ENCODE measurements around the gene CACNG3.

CACNG3 gene

DNA sequence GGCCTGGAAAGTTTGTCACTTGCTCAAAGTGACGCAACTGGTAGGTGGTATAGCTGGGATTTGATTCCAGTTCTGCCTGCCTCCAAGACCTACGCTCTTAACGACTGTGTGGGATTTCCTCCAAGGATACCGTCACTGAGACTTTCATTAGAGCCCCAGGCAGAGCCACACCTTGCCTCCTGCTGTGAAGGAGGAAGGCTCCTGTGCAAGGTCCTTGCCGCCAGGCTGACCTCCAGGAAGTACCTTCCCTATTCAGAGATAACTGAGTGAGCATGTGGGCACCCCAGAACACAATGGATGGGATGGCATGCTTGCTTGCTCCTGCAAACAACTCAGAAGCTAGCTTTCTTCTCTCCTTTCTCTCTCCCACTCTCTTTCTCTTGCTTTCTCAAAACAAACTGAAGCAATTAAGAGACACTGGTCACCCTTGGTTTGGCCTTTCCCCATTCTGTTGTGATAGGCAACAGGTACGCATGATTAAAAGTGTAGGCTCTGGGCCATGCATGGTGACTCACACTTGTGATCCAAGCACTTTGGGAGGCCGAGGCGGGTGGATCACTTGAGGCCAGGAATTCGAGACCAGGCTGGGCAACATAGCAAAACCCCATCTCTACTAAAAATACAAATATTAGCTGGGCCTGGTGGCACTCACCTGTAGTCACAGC lies 30.7 kb downstream of the CACNG3 start:
- TF ChIP-seq, protein P1, sequence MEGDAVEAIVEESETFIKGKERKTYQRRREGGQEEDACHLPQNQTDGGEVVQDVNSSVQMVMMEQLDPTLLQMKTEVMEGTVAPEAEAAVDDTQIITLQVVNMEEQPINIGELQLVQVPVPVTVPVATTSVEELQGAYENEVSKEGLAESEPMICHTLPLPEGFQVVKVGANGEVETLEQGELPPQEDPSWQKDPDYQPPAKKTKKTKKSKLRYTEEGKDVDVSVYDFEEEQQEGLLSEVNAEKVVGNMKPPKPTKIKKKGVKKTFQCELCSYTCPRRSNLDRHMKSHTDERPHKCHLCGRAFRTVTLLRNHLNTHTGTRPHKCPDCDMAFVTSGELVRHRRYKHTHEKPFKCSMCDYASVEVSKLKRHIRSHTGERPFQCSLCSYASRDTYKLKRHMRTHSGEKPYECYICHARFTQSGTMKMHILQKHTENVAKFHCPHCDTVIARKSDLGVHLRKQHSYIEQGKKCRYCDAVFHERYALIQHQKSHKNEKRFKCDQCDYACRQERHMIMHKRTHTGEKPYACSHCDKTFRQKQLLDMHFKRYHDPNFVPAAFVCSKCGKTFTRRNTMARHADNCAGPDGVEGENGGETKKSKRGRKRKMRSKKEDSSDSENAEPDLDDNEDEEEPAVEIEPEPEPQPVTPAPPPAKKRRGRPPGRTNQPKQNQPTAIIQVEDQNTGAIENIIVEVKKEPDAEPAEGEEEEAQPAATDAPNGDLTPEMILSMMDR (IDR thresholded peaks at IDR 0.05; ENCODE audit: insufficient read depth, low read depth, low read length, missing control alignments), result no peak
- no peak for DNase-seq (ENCODE audit: low read depth)
- H3K4me3 ChIP-seq (ENCODE audit: low read length), result no peak overlapping the region

DNA sequence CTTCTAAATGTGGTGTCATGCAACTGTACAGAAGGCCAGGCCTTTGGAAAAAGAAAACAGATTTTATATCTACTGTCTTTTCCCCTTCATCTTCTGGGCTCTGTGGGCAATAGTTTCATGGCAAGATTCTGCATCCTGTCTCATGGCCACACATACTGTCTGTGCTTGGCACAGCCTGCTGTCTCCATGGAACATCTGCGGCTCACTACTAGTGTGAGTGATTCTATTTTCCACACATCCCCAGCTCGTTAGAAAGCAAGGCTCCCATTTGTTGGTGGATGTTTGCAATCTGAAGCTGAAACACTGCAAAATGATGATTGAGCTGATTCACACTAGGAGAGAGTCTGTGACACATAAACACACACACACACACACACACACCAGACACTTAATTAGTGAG lies 32.4 kb downstream of the CACNG3 start:
- H3K4me3 ChIP-seq (ENCODE audit: low read length), result no peak overlapping the region
- DNase-seq (ENCODE audit: low read depth), result no peak
- TF ChIP-seq, protein P1 (IDR thresholded peaks at IDR 0.05; ENCODE audit: insufficient read depth, low read depth, low read length, missing control alignments), result no peak

DNA sequence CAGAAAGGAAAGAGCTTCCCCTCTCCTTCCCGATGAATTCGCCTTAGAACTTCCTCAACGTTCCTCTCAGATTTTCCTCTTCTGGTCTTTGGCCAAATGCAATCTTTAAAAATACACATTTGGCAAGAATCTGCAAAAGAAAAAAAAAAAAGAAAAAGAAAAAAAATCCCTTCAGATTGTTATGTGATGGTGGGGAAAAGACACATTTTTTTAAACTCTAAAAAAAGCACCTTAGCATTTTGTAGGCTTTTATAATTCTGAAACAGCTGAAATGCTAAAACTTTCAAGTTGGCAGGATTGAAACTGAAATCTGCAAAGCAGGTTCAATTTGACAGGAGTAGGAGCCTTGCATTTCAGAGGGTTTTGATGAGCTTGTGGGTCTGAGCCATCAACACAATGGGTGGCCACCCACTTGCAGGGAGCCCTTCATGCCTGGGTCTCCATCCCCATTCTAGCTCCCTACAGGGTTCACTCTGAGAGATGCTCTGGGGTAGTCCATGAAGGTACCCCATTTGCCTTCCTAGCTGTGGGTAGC lies 33.1 kb downstream of the CACNG3 start:
- TF ChIP-seq, protein P1 (IDR thresholded peaks at IDR 0.05; ENCODE audit: insufficient read depth, low read depth, low read length, missing control alignments), result no peak
- H3K4me3 ChIP-seq (ENCODE audit: low read length), result no peak overlapping the region
- DNase-seq (ENCODE audit: low read depth), result no peak

DNA sequence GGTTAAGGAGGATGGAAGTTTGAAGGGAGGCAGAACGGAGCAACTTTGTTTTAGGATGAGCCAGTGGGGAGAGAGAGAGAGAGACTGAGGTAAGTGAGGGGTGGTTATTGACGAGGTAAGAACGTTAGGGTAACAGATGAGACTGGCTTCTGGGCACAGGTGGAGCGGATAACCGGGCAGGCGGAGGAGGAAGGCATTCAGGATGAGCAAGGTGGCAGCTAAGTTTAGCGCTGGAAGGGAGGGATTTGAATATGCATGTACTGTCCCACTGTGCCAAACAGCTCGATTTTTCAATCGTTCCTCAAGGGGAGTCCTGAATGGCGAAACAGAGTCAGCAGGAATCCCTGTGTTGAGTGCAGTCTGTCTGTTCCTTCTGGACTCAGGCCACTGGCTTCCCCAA lies 35.8 kb downstream of the CACNG3 start:
- TF ChIP-seq, protein P1 (IDR thresholded peaks at IDR 0.05; ENCODE audit: insufficient read depth, low read depth, low read length, missing control alignments), result no peak
- no peak overlapping the region for H3K4me3 ChIP-seq (ENCODE audit: low read length)
- no peak for DNase-seq (ENCODE audit: low read depth)

DNA sequence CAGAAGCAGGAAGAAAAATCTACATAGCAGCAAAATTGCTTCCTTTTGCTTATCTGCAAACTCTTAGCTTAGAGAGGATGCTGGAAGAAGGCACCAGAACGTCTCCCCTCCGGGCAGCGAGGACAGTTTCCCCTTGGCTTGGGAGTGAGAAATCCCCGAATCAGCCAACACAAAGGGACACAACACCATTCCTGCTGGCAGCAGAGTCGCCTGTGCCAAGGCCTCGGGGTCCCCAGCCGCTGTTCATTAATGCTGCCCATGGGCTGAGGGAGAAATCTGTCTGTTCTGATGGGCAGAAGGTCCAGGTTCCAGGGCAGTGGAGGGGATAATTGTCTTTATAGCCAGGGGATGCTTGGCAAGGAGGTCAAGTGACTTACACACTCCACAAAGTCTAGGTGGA lies 38.0 kb downstream of the CACNG3 start:
- no peak overlapping the region for H3K4me3 ChIP-seq (ENCODE audit: low read length)
- DNase-seq (ENCODE audit: low read depth), result no peak
- TF ChIP-seq, protein P1 (IDR thresholded peaks at IDR 0.05; ENCODE audit: insufficient read depth, low read depth, low read length, missing control alignments), result no peak

DNA sequence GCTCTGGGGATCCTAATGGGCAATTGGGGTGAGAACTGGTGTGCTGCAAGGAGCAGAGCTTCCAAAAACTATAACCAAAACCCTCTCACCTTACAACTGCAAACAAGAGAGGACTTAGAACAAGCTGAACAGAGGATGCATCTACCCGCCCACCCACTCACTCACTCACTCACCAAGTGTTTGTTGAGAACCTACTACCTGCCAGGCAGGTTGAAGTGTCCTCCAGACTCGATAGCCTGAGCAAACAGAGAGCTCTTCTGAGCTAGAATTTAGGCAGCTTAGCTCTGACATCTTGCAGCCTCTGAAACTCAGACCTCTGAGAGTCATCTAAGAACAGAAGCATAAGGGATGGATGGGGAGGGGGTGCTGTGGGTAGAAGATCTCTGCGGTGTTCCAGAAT lies 41.2 kb downstream of the CACNG3 start:
- no peak for DNase-seq (ENCODE audit: low read depth)
- no peak overlapping the region for H3K4me3 ChIP-seq (ENCODE audit: low read length)
- TF ChIP-seq, protein P1 (IDR thresholded peaks at IDR 0.05; ENCODE audit: insufficient read depth, low read depth, low read length, missing control alignments), result no peak
